ENCODE measurements around the gene STX11.
"Not testable (repeated sequence)": the region's sequence is repeated elsewhere in the genome, so short reads cannot be mapped to it uniquely, and the experiment has no call there.

STX11 gene

DNA sequence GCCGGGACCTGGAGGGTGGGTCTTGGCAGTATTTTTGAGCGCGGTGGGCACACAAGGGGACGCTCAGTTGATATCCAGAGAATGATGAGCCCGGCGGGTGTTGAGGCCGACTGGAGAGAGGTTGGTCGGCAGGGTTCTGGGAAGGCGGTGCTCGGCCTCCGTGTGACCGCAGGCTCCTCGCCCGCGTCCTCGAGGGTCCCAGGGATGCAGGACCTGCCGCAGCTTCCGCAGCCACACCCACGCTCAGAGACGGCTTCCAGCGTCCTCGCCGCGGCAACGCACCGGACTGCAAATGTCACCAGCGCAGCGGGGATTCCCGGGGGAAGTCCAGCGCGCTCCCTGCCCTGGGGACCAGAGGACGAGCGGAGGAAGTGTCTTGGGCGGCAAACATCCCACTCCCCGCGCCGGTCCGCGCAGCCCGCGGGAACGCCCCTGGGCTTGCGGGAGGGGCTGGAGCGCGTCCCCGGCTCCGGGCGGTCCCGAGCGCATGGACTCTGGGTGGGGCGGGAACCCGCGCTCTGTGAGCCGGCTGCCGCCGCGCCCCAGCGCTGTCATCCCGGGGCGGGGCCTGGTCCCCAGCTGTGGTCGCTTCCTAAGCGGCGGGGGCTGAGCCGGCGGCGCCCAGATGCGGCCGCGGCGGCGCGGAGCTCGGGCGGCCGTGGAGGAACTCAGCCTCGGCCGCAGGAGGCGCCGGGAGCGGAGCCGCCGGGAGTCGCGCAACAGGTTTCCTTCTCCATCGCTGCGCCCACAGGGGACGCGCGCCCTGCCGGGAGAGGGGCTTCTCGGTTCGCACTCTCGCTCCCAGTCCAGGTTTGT, at the start of gene STX11:
STX11 (plus strand) TSS at position 624 of the 816 bp plus-strand sequence. CDS start 36,111 bp downstream, outside the sequence.
- in situ Hi-C loops (cut with MboI; ENCODE audit: low sequenced_read_pairs) = no loop called here

DNA sequence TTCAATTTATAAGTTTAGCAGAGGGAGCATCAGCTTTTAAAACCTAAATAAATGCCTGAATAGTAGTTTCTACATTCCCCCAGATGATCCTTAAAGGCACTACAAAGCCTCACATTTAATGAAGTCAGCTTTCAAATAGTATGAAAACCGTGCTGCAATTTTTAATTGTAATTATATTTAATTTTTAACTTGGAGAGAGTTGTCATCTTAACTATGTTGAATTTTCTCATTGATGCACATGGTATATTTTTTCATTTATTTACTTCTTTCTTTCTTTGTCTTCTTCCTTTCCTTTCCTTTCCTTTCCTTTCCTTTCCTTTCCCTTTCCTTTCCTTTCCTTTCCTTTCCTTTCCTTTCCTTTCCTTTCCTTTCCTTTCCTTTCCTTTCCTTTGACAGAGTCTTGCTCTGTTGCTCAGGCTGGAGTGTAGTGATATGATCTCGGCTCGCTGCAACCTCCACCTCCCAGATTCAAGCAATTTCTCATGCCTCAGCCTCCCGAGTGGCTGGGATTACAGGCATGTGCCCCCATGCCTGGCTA, 47.2 kb upstream of the STX11 start:
- in situ Hi-C loops (cut with MboI; ENCODE audit: low sequenced_read_pairs) = loop anchor here (10.0 kb wide), 1 partner anchor 122 kb away; no protein-coding TSS in a partner anchor

GRCh38 chr6:144104488-144104887, 45.8 kb upstream of the STX11 start:
- in situ Hi-C loops (cut with MboI; ENCODE audit: low sequenced_read_pairs) = loop anchor here (10.0 kb wide), 1 partner anchor 120 kb away; no protein-coding TSS in a partner anchor

GRCh38 chr6:144104898-144105487, 45.3 kb upstream of the STX11 start:
- in situ Hi-C loops (cut with MboI; ENCODE audit: low sequenced_read_pairs) = loop anchor here (10.0 kb wide), 1 partner anchor 120 kb away; no protein-coding TSS in a partner anchor

GRCh38 chr6:144106206-144106605, 44.1 kb upstream of the STX11 start:
- in situ Hi-C loops (cut with MboI; ENCODE audit: low sequenced_read_pairs) = loop anchor here (10.0 kb wide), 1 partner anchor 119 kb away; no protein-coding TSS in a partner anchor

DNA sequence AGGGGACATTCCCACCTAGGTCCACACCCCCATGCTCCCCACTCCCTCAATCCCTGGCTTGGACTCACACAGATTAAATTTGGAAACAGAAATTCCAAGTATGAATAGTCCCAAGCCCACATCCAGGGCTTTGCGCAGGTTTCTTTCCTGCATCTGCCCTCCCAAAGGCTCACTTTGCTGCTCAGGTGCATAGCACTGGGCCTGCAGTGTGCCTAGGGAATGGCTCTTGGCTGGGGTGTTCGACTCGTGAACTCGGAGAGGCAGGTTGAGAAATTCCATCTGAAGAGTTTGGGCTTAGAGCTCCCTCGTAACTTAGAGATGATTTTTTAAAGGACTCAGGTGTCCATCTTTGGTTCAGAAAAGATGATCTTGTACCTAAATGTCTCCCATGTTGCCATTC, 40.1 kb upstream of the STX11 start:
- in situ Hi-C loops (cut with MboI; ENCODE audit: low sequenced_read_pairs) = no loop called here

DNA sequence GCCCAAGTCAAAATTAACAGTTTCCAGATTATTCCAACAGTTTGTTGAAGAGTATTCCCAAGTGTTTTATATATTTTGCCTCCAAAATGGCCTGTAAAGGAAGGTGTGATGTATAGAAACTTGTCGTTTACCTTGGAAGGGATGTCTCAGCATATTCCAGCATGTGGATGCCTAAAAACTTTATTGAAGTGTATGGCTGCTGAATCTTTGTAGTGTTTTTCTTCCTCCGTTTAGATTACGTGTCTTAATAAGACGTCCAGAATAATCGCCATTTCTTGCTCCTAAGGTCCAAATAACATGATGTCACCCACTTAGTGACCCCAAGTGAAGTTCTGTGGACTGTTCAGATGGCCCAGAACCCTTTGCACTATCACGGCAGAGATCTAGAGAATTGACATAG, 37.0 kb upstream of the STX11 start:
- in situ Hi-C loops (cut with MboI; ENCODE audit: low sequenced_read_pairs) = no loop called here

GRCh38 chr6:144115219-144115618, 35.1 kb upstream of the STX11 start:
- in situ Hi-C loops (cut with MboI; ENCODE audit: low sequenced_read_pairs) = no loop called here

- in situ Hi-C loops (cut with MboI; ENCODE audit: low sequenced_read_pairs) = no loop called here
Measured at GRCh38 chr6:144119376-144119775, 30.9 kb upstream of the STX11 start.

- in situ Hi-C loops (cut with MboI; ENCODE audit: low sequenced_read_pairs) = loop anchor here (10.0 kb wide), 1 partner anchor 352 kb away; no protein-coding TSS in a partner anchor
Measured at GRCh38 chr6:144122861-144123260, 27.5 kb upstream of the STX11 start.

- in situ Hi-C loops (cut with MboI; ENCODE audit: low sequenced_read_pairs) = loop anchor here (10.0 kb wide), 1 partner anchor 351 kb away; no protein-coding TSS in a partner anchor
Measured at GRCh38 chr6:144123421-144123820, 26.9 kb upstream of the STX11 start.

- in situ Hi-C loops (cut with MboI; ENCODE audit: low sequenced_read_pairs) = loop anchor here (10.0 kb wide), 1 partner anchor 351 kb away; no protein-coding TSS in a partner anchor
Measured at GRCh38 chr6:144123836-144124235, 26.5 kb upstream of the STX11 start.

- in situ Hi-C loops (cut with MboI; ENCODE audit: low sequenced_read_pairs) = loop anchor here (10.0 kb wide), 1 partner anchor 348 kb away; no protein-coding TSS in a partner anchor
Measured at GRCh38 chr6:144127097-144127496, 23.2 kb upstream of the STX11 start.

GRCh38 chr6:144129469-144129868, 20.8 kb upstream of the STX11 start:
- in situ Hi-C loops (cut with MboI; ENCODE audit: low sequenced_read_pairs) = loop anchor here (10.0 kb wide), 1 partner anchor 345 kb away; no protein-coding TSS in a partner anchor

DNA sequence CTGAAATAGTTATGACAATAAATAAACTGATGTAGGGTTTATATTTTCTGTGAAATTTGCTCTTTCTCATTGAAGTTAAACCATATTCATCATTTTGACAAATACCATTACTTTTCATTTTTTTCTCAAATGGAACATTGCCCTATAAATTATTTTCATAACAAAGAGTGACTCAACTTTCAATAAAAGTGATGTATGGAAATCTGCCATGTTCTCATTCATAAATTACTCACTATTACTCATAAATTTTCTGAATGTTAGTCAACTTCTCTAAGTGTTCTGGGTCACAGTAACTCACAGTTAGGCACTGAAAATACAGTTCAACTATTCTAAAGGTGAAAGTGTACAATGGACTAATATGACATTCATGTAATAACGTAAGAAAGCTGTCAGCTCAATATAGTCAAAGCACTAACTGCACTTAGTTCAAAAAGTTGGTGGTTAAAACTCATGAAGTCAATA, 19.0 kb upstream of the STX11 start:
- in situ Hi-C loops (cut with MboI; ENCODE audit: low sequenced_read_pairs) = no loop called here

DNA sequence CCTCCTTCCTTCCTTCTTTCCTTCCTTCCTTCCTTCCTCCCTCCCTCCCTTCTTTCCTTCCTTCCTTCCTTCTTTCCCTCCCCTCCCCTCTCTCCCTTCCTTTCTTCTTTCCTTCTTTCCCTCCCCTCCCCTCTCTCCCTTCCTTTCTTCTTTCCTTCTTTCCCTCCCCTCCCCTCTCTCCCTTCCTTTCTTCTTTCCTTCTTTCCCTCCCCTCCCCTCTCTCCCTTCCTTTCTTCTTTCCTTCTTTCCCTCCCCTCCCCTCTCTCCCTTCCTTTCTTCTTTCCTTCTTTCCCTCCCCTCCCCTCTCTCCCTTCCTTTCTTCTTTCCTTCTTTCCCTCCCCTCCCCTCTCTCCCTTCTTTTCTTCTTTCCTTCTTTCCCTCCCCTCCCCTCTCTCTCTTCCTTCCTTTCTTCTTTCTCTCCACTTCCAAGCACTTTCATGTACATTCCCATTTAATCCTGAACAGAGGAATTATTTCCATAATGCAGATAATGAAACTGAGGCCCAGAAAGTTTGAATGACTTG, 18.1 kb upstream of the STX11 start:
- in situ Hi-C loops (cut with MboI; ENCODE audit: low sequenced_read_pairs) = not testable (repeated sequence)

DNA sequence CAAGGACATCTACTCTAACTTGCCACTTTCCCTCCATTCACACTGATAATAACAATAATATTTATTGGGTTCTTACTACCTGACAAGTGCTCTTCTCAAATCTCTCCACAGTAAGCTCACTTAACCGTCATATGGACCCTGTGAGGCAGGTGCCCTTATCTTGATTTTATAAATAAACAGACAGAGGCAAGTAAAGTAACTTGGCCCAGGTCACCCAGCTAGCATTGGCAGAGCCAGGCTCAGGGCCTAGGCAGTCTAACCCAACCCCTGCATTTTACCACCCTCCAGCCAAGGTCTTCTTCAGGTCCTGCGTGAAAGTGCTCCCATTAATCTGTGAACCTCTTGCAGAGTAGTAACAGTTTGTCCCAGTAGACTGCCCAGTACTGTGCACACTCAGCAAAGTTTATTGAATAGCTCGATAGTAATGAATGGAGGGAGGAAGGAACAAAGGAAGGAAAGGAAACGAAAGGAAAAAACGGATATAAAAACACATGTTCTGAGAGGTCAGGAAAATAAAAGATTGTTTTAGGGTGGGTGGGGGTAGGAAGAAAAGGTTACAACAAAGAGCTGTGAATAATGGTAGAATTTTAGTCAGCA, 17.0 kb upstream of the STX11 start:
- in situ Hi-C loops (cut with MboI; ENCODE audit: low sequenced_read_pairs) = no loop called here

GRCh38 chr6:144134176-144134575, 16.1 kb upstream of the STX11 start:
- in situ Hi-C loops (cut with MboI; ENCODE audit: low sequenced_read_pairs) = no loop called here

- in situ Hi-C loops (cut with MboI; ENCODE audit: low sequenced_read_pairs) = no loop called here
Measured at GRCh38 chr6:144134737-144135136, 15.6 kb upstream of the STX11 start.

GRCh38 chr6:144138542-144138941, 11.8 kb upstream of the STX11 start:
- in situ Hi-C loops (cut with MboI; ENCODE audit: low sequenced_read_pairs) = no loop called here

DNA sequence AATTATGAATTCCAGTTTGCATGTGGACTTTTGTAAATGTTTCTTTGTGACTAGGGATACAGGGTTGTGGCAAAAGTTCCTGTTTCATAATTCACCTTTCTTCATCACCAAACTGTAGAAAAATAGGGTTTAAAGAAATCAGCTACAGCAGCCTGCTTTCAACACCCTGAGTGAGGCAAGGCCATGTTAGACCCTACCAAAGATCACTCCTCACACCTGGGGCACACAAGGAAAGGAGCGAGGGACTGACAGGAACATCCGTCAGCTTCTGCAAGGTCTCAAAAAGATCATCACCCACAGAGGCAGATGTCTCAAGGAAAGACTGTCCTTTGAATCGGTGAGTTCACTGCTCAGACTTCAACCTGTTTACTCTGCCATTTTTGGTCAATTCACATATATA, 10.5 kb upstream of the STX11 start:
- in situ Hi-C loops (cut with MboI; ENCODE audit: low sequenced_read_pairs) = no loop called here
